BLaER1 (cell line): Measurements from ENCODE around the gene CLEC4M.
A peak's percentile ranks its signal among the peaks of the same experiment; 100 is the strongest.
"Not testable (repeated sequence)": the region's sequence is repeated elsewhere in the genome, so short reads cannot be mapped to it uniquely, and the experiment has no call there.

Experiments
- H3K27ac ChIP-seq: shearing (Covaris generic); formaldehyde crosslinking; 2 replicates; pipeline ENCODE4 v1.8.1; 2022
- H3K27me3 ChIP-seq: shearing (Covaris generic); formaldehyde crosslinking; 2 replicates; pipeline ENCODE4 v1.8.1; 2022
- H3K36me3 ChIP-seq: shearing (Covaris generic); formaldehyde crosslinking; 2 replicates; pipeline ENCODE4 v1.8.1; 2022
- H3K4me1 ChIP-seq: shearing (Covaris generic); formaldehyde crosslinking; 2 replicates; pipeline ENCODE4 v1.8.1; 2022
- H3K4me2 ChIP-seq: shearing (Covaris generic); formaldehyde crosslinking; 2 replicates; pipeline ENCODE4 v1.8.1; 2022
- H3K4me3 ChIP-seq: shearing (Covaris generic); formaldehyde crosslinking; 2 replicates; pipeline ENCODE4 v1.8.1; 2022
- H3K9ac ChIP-seq: shearing (Covaris generic); formaldehyde crosslinking; 2 replicates; pipeline ENCODE4 v1.8.1; 2022
- H3K9me3 ChIP-seq: shearing (Covaris generic); formaldehyde crosslinking; 2 replicates; pipeline ENCODE4 v1.8.1; 2022
- H4K20me1 ChIP-seq: shearing (Covaris generic); formaldehyde crosslinking; 2 replicates; pipeline ENCODE4 v1.8.1; 2022
- Cebpa-rat ChIP-seq: shearing (Covaris generic); IDR thresholded peaks from 2 replicates; pipeline ENCODE4 v1.8.1; 2022

CLEC4M gene

GRCh38 chr19:7746903-7747884 is 15.8 kb upstream of the CLEC4M start, which contains the start of gene CD209:
Gene CD209 (minus strand): TSS chr19:7747534. CDS start chr19:7747511, 23 bp downstream.
- Histone ChIP-seq H3K4me3 (no peak within 1 kb of the TSS), H3K36me3 (no peaks in the 10 kb centered on the region), H3K4me1 (peaks cover 45% of the 10 kb centered on the region), H3K4me2 (0 out of 2 replicates have a peak within 1 kb of the TSS, but pooled peaks have one; percentile 4), H4K20me1 (no peaks in the 10 kb centered on the region), H3K27me3 (no peaks in the 10 kb centered on the region), H3K9me3 (peaks cover 6% of the 10 kb centered on the region; the same call in 1 of the 2 replicates), H3K27ac (no peak within 1 kb of the TSS), H3K9ac (no peak within 1 kb of the TSS)
- TF ChIP-seq Cebpa-rat: no peak

- Histone ChIP-seq H3K4me2 (no peak overlapping the region), H3K27ac (no peak overlapping the region), H3K36me3 (no peaks in the 10 kb centered on the region), H3K9ac (no peak overlapping the region), H3K9me3 (peaks cover 6% of the 10 kb centered on the region; the same call in 1 of the 2 replicates), H3K4me3 (no peak overlapping the region), H3K4me1 (peaks cover 37% of the 10 kb centered on the region), H3K27me3 (no peaks in the 10 kb centered on the region), H4K20me1 (no peaks in the 10 kb centered on the region)
- TF ChIP-seq Cebpa-rat: no peak
Observed at GRCh38 chr19:7748171-7748570, 14.9 kb upstream of the CLEC4M start.

GRCh38 chr19:7748756-7749155 is 14.3 kb upstream of the CLEC4M start:
- no peak overlapping the region for H3K4me2 ChIP-seq
- H4K20me1 ChIP-seq: no peaks in the 10 kb centered on the region
- H3K9me3 ChIP-seq: peaks cover 6% of the 10 kb centered on the region; the same call in 1 of the 2 replicates
- no peaks in the 10 kb centered on the region for H3K27me3 ChIP-seq
- no peak overlapping the region for H3K4me3 ChIP-seq
- no peak overlapping the region for H3K9ac ChIP-seq
- no peaks in the 10 kb centered on the region for H3K36me3 ChIP-seq
- TF ChIP-seq Cebpa-rat: no peak
- H3K27ac ChIP-seq: no peak overlapping the region
- peaks cover 31% of the 10 kb centered on the region for H3K4me1 ChIP-seq

GRCh38 chr19:7751157-7751783 is 11.8 kb upstream of the CLEC4M start:
- no peak overlapping the region for H3K27ac ChIP-seq
- H3K4me3 ChIP-seq: no peak overlapping the region
- no peaks in the 10 kb centered on the region for H4K20me1 ChIP-seq
- peaks cover 17% of the 10 kb centered on the region for H3K4me1 ChIP-seq
- H3K27me3 ChIP-seq: no peaks in the 10 kb centered on the region
- H3K4me2 ChIP-seq: peak overlapping the region; percentile 32
- peaks cover 21% of the 10 kb centered on the region for H3K9me3 ChIP-seq
- no peak for TF ChIP-seq Cebpa-rat
- H3K36me3 ChIP-seq: no peaks in the 10 kb centered on the region
- no peak overlapping the region for H3K9ac ChIP-seq

- H3K4me2 ChIP-seq: no peak overlapping the region
- no peak for TF ChIP-seq Cebpa-rat
- H3K9me3 ChIP-seq: peaks cover 68% of the 10 kb centered on the region
- H3K4me3 ChIP-seq: no peak overlapping the region
- no peak overlapping the region for H3K9ac ChIP-seq
- H3K36me3 ChIP-seq: no peaks in the 10 kb centered on the region
- peaks cover 5% of the 10 kb centered on the region for H3K4me1 ChIP-seq
- no peaks in the 10 kb centered on the region for H3K27me3 ChIP-seq
- no peaks in the 10 kb centered on the region for H4K20me1 ChIP-seq
- H3K27ac ChIP-seq: no peak overlapping the region
Observed at GRCh38 chr19:7756258-7756657, 6.8 kb upstream of the CLEC4M start.

GRCh38 chr19:7757358-7757757 is 5.7 kb upstream of the CLEC4M start:
- peaks cover 69% of the 10 kb centered on the region for H3K9me3 ChIP-seq
- no peaks in the 10 kb centered on the region for H3K27me3 ChIP-seq
- H3K4me1 ChIP-seq: no peaks in the 10 kb centered on the region
- H3K27ac ChIP-seq: no peak overlapping the region
- no peaks in the 10 kb centered on the region for H4K20me1 ChIP-seq
- H3K9ac ChIP-seq: no peak overlapping the region
- TF ChIP-seq Cebpa-rat: no peak
- H3K36me3 ChIP-seq: no peaks in the 10 kb centered on the region
- H3K4me3 ChIP-seq: 0 out of 2 replicates have a peak overlapping the region, but pooled peaks have one; percentile 1
- no peak overlapping the region for H3K4me2 ChIP-seq

- Histone ChIP-seq H3K9ac (no peak overlapping the region), H3K4me1 (peaks cover 8% of the 10 kb centered on the region; the same call in 1 of the 2 replicates), H3K9me3 (peaks cover 69% of the 10 kb centered on the region), H3K4me2 (no peak overlapping the region), H3K36me3 (no peaks in the 10 kb centered on the region), H4K20me1 (no peaks in the 10 kb centered on the region), H3K27ac (no peak overlapping the region), H3K4me3 (no peak overlapping the region), H3K27me3 (no peaks in the 10 kb centered on the region)
- TF ChIP-seq Cebpa-rat: no peak
Observed at GRCh38 chr19:7759156-7759555, 3.9 kb upstream of the CLEC4M start.

GRCh38 chr19:7763696-7764095 is 653 bp downstream of the CLEC4M start:
- H4K20me1 ChIP-seq: no peaks in the 10 kb centered on the region
- H3K27ac ChIP-seq: no peak overlapping the region
- no peaks in the 10 kb centered on the region for H3K27me3 ChIP-seq
- H3K9me3 ChIP-seq: peaks cover 30% of the 10 kb centered on the region
- no peaks in the 10 kb centered on the region for H3K36me3 ChIP-seq
- H3K4me1 ChIP-seq: peaks cover 8% of the 10 kb centered on the region; the same call in 1 of the 2 replicates
- no peak for TF ChIP-seq Cebpa-rat
- no peak overlapping the region for H3K4me3 ChIP-seq
- no peak overlapping the region for H3K4me2 ChIP-seq
- H3K9ac ChIP-seq: no peak overlapping the region

- H3K9me3 ChIP-seq: peaks cover 25% of the 10 kb centered on the region
- not testable (repeated sequence) for H3K27ac ChIP-seq, H3K27me3 ChIP-seq, H4K20me1 ChIP-seq, H3K4me2 ChIP-seq, H3K4me1 ChIP-seq, H3K4me3 ChIP-seq, H3K9ac ChIP-seq, H3K36me3 ChIP-seq
Observed at GRCh38 chr19:7764157-7764556, 1.1 kb downstream of the CLEC4M start.

- H4K20me1 ChIP-seq, H3K4me1 ChIP-seq, H3K27ac ChIP-seq, H3K36me3 ChIP-seq, H3K4me2 ChIP-seq, H3K4me3 ChIP-seq, H3K9ac ChIP-seq, H3K27me3 ChIP-seq: not testable (repeated sequence)
- H3K9me3 ChIP-seq: peaks cover 16% of the 10 kb centered on the region
Observed at GRCh38 chr19:7765043-7765442, 2.0 kb downstream of the CLEC4M start.
